ENCODE measurements around the gene SRRM1.

The SRRM1 gene

GRCh38 chr1:24679725-24680124, 36.6 kb downstream of the SRRM1 start:
- Histone ChIP-seq H3K27ac (no peak overlapping the region), H3K4me3 (no peak overlapping the region)
- no peak for TF ChIP-seq CTCF (IDR thresholded peaks at IDR 0.05)
- DNase-seq (ENCODE audit: low spot score): no peak

GRCh38 chr1:24683713-24684162, 40.6 kb downstream of the SRRM1 start:
- no peak overlapping the region for H3K27ac ChIP-seq
- DNase-seq (ENCODE audit: low spot score): no peak
- no peak for TF ChIP-seq CTCF (IDR thresholded peaks at IDR 0.05)
- H3K4me3 ChIP-seq: no peak overlapping the region

GRCh38 chr1:24688033-24688432, 44.9 kb downstream of the SRRM1 start:
- DNase-seq (ENCODE audit: low spot score): no peak
- no peak overlapping the region for H3K4me3 ChIP-seq
- no peak for TF ChIP-seq CTCF (IDR thresholded peaks at IDR 0.05)
- no peak overlapping the region for H3K27ac ChIP-seq

- TF ChIP-seq CTCF (IDR thresholded peaks at IDR 0.05): peak; percentile 54
- DNase-seq (ENCODE audit: low spot score): no peak
- Histone ChIP-seq H3K4me3 (no peak overlapping the region), H3K27ac (no peak overlapping the region)
Measured at GRCh38 chr1:24688621-24689195, 45.6 kb downstream of the SRRM1 start.

GRCh38 chr1:24691051-24691450, 47.9 kb downstream of the SRRM1 start:
- Histone ChIP-seq H3K27ac (no peak overlapping the region), H3K4me3 (no peak overlapping the region)
- TF ChIP-seq CTCF (IDR thresholded peaks at IDR 0.05): no peak

GRCh38 chr1:24692351-24692980, 49.4 kb downstream of the SRRM1 start:
- DNase-seq (ENCODE audit: low spot score): no peak
- H3K27ac ChIP-seq: no peak overlapping the region
- H3K4me3 ChIP-seq: no peak overlapping the region
- no peak for TF ChIP-seq CTCF (IDR thresholded peaks at IDR 0.05)

More at GRCh38 chr1:24691051-24691450, 47.9 kb downstream of the SRRM1 start:
- DNase-seq (ENCODE audit: low spot score): no peak

GRCh38 chr1:24693827-24694379, 50.8 kb downstream of the SRRM1 start:
- Histone ChIP-seq H3K27ac (peak overlapping the region in 1 of 2 donors; percentile 36), H3K4me3 (no peak overlapping the region)
- TF ChIP-seq CTCF (IDR thresholded peaks at IDR 0.05): no peak
- no peak for DNase-seq (ENCODE audit: low spot score)
